Ovary (tissue), 9 donors: Measurements from ENCODE around the gene LSMEM2. TPM values are rescaled to one million over a fixed set of nuclear protein-coding genes. Genes with fewer than 3 reads are reported as not detected.
A peak's percentile ranks its signal among the peaks of the same experiment; 100 is the strongest.

ENCODE experiments used
- DNase-seq, 5 donors: peaks; one replicate each; pipeline ENCODE4 v3.0.0-alpha.2; 2019 to 2020
- H3K27ac ChIP-seq, 2 donors: fragments of 200-600 bp; one replicate each; pipeline versions ENCODE4 v1.5.1 to v1.8.0; 2019 to 2022
- H3K27me3 ChIP-seq: fragments of 200-600 bp; one replicate; pipeline ENCODE4 v1.8.0; 2022
- H3K36me3 ChIP-seq: fragments of 200-600 bp; sonication (generic); one replicate; pipeline ENCODE4 v1.5.1; 2019
- H3K4me1 ChIP-seq: one replicate; pipeline ENCODE4 v1.8.1; 2013; ENCODE audit warnings: mild to moderate bottlenecking, moderate library complexity; ENCODE audit not compliant: insufficient read depth
- H3K4me3 ChIP-seq: fragments of 200-600 bp; sonication (generic); one replicate; pipeline ENCODE4 v1.5.1; 2017
- H3K9me3 ChIP-seq, 2 donors: fragments of 200-600 bp in 1 of 2; sonication (generic) in 1 of 2; one replicate each; pipeline versions ENCODE4 v1.5.1 to v1.8.1; 2013 to 2019; ENCODE audit warnings: mild to moderate bottlenecking in 1 of 2, moderate library complexity in 1 of 2
- EP300 ChIP-seq: sonication (generic); formaldehyde crosslinking; IDR thresholded peaks from one replicate; pipeline ENCODE4 v1.6.1; 2017; ENCODE audit warnings: antibody characterized with exemption
- POLR2A ChIP-seq: fragments of 450-650 bp; IDR thresholded peaks from one replicate; pipeline ENCODE4 v1.6.1; 2017; ENCODE audit warnings: antibody characterized with exemption, mild to moderate bottlenecking, moderate library complexity
- WGBS, 3 donors: extraction: QIAGEN DNeasy Blood & Tissue Kit in 1 of 3; methylation state at CpG; one replicate each; pipeline versions ENCODE4 v1.1.5 to v1.1.7; 2013 to 2017; 5-methylcytosine and 5-hydroxymethylcytosine counted together
- intact Hi-C, 4 donors: fragments of 100-400 bp; cut with DNase I; formaldehyde crosslinking; loops; one replicate each; pipeline versions ENCODE4 v1.11.0 to v1.15.1; 2022 to 2023
- polyA plus RNA-seq, 2 donors: library from polyadenylated mRNA; stranded (reverse); fragments of 200-250 nt in 1 of 2; fragments of 350-450 nt in 1 of 2; fragmentation: Illumina TruSeq in 1 of 2; extraction: RNeasy Lipid Tissue Mini Kit (QIAGEN cat#74804) in 1 of 2; gene quantifications; one replicate each; pipeline ENCODE4 v1.2.3, GENCODE V29; 2013 to 2014
- total RNA-seq, 7 donors: library from RNA; depleted of rRNA in 2 of 7; stranded (reverse); fragments of >200 nt in 2 of 7; fragmentation: NEBNext Ultra II Directional in 3 of 7; extraction: Animal tissue kit (Norgen Biotek cat#: 25700) in 3 of 7; gene quantifications; one replicate each; pipeline versions ENCODE4 v1.1.0 to v1.2.4, GENCODE V29; 2016 to 2023
- TF ChIP-seq, protein P1 (sequence below), 3 donors: fragments of 450-650 bp in 2 of 3; fragments of 200-600 bp in 1 of 3; IDR thresholded peaks; one replicate each; pipeline versions ENCODE4 v1.5.1 to v1.8.0; 2016 to 2022; ENCODE audit warnings: antibody characterized with exemption in 3 of 3, mild to moderate bottlenecking in 1 of 3
- donor health status: DM: no; HTN: no; CAD: no; lungs with moderate emphysema.
- donor health status: DM: no; HTN: no; CAD: no.
- donor health status: Bipolar disorder and iron deficiency.
- donor health status: DM: yes; HTN: yes; CAD: no.
- donor health status: DM: no; HTN: no; CAD: no.
- donor health status: DM: yes; HTN: yes; CAD: no.

The LSMEM2 gene
- total and polyA plus RNA-seq, 9 donors, result 0.42 to 1.4 (median 0.76) TPM; not detected in 2

DNA sequence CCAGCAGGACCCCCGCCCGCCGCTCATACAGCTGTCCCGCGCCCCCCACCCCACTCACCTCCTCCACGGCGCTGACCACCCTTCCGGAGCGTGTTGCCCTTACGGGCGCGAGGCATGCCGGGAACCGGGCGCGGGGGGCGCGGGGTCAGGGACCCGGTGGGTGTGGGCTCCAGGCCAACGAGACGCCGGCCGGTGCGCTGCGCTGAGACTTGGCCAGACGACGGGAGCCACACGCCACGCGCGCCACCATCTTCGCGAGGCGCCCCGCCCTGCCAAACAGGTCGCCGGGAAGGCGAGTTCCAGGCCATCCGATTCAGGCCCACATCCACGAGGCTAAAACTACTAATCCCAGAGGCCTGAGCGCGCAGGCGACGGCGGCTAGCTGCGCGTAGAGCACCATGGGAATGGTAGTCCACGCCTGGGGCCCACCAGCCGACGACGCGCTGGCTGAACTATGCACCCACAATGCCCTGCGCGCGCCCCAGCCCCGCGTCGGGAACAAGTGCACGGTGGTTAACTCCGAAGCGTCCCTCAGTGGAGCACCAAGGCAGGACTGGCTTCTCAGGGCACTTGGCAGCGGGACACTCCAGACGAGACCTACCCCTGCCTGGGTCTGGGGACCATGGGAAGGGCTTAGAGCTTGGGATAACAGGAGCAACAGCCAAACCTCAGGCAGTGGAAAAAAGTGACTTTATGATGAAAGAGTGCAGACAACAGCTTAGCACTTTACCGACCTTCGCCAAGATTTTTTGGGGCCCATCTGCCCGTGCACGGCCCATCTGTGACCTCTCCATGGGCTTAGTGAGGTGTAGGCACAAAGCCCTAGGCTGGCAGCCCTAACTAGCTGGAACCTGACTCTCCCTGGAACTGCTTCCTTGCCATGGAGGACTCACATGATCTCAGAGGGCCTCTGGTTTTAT lies 13.5 kb downstream of the LSMEM2 start, which contains the start of gene IFRD2:
IFRD2 (minus strand) TSS at position 271 of the 920 bp plus-strand sequence; CDS start at position 116, 155 bp downstream.
- H3K27ac ChIP-seq, result peak within 1 kb of the TSS; percentile 4 to 53
- H3K9me3 ChIP-seq, result no peaks in the 10 kb centered on the region
- intact Hi-C loops, result no loop called here
- peak; percentile 95 to 97 (median 95) for DNase-seq
- TF ChIP-seq, protein P1, sequence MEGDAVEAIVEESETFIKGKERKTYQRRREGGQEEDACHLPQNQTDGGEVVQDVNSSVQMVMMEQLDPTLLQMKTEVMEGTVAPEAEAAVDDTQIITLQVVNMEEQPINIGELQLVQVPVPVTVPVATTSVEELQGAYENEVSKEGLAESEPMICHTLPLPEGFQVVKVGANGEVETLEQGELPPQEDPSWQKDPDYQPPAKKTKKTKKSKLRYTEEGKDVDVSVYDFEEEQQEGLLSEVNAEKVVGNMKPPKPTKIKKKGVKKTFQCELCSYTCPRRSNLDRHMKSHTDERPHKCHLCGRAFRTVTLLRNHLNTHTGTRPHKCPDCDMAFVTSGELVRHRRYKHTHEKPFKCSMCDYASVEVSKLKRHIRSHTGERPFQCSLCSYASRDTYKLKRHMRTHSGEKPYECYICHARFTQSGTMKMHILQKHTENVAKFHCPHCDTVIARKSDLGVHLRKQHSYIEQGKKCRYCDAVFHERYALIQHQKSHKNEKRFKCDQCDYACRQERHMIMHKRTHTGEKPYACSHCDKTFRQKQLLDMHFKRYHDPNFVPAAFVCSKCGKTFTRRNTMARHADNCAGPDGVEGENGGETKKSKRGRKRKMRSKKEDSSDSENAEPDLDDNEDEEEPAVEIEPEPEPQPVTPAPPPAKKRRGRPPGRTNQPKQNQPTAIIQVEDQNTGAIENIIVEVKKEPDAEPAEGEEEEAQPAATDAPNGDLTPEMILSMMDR (IDR thresholded peaks at IDR 0.05), result peak in 1 of 3 donors; percentile 14
- TF ChIP-seq EP300 (no peak), POLR2A (peak; percentile 79)
- WGBS, 3 donors, result 1 to 2% (median 1%) methylated on average over 35 to 67 of the region's 67 CpGs
- H3K36me3 ChIP-seq, result no peaks in the 10 kb centered on the region
- no peaks in the 10 kb centered on the region for H3K27me3 ChIP-seq
- H3K4me1 ChIP-seq, result peaks cover 6% of the 10 kb centered on the region
- H3K4me3 ChIP-seq, result peak within 1 kb of the TSS; percentile 67

DNA sequence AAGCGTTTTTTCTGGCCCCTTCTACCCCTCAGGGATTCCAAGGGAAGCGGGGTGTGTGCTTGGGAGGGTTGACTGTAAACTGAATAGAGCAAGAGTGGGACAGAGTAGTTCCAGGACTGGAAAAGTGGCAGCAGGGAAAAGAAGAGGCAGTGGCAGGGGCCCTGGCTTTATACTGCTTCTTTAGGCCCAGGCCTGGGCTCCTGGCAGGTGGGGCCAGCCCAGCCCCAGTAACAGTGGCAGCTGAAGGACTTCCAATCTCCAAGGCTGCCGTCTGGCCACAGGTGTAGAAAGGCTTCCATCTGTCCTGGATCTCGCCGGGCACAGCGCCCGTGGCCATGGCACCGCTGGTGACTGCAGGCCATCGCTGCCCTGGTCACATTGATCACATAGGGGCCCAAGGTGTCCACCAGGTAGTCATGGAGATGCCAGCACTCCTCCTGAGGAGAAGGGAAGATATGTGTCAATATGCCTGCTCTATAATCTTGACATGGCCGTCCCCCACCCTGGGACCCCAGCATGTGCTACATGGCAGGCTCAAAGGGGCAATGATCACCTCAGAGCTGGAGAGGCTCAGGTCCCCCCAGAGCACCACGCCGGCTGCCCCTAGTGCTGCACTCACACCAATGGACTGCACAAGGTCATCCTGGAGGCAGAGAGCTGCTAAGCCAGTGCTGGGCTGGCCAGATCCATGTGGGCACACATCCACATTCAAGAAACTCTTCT lies 14.4 kb downstream of the LSMEM2 start:
- TF ChIP-seq POLR2A, result no peak
- TF ChIP-seq EP300, result no peak
- TF ChIP-seq, protein P1 (IDR thresholded peaks at IDR 0.05), result no peak
- intact Hi-C loops, result no loop called here
- Histone ChIP-seq H3K27me3 (no peaks in the 10 kb centered on the region), H3K27ac (no peak overlapping the region), H3K9me3 (no peaks in the 10 kb centered on the region), H3K4me1 (peaks cover 7% of the 10 kb centered on the region), H3K36me3 (no peaks in the 10 kb centered on the region), H3K4me3 (peak overlapping the region; percentile 32)
- 72 to 76% (median 73%) methylated on average over 12 of the region's 12 CpGs for WGBS, 3 donors
- peak in 3 of 5 donors; percentile 54 to 62 (median 60) for DNase-seq

DNA sequence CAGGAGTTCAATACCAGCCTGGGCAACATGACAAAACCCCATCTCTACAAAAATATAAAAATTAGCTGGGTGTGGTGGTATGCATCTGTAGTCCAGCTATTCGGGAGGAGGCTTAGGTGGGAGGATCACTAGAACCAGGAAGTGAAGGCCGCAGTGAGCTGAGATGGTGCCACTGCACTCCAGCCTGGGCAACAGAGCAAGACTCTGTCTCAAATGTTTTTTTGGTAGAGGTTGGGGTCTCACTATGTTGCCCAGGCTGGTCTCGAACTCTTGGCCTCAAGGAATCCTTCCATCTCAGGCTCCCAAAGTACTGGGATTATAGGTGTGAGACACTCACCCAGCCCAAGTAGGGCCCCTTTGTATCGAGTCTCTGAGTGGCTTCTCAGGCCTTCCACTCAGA lies 15.2 kb downstream of the LSMEM2 start:
- no peak for DNase-seq
- Histone ChIP-seq H3K27ac (no peak overlapping the region), H3K4me1 (peaks cover 9% of the 10 kb centered on the region), H3K9me3 (no peaks in the 10 kb centered on the region), H3K4me3 (no peak overlapping the region), H3K27me3 (no peaks in the 10 kb centered on the region), H3K36me3 (no peaks in the 10 kb centered on the region)
- WGBS, 3 donors, result 76 to 81% (median 81%) methylated on average over 4 of the region's 4 CpGs
- intact Hi-C loops, result no loop called here
- no peak for TF ChIP-seq POLR2A
- no peak for TF ChIP-seq EP300
- TF ChIP-seq, protein P1 (IDR thresholded peaks at IDR 0.05), result no peak

DNA sequence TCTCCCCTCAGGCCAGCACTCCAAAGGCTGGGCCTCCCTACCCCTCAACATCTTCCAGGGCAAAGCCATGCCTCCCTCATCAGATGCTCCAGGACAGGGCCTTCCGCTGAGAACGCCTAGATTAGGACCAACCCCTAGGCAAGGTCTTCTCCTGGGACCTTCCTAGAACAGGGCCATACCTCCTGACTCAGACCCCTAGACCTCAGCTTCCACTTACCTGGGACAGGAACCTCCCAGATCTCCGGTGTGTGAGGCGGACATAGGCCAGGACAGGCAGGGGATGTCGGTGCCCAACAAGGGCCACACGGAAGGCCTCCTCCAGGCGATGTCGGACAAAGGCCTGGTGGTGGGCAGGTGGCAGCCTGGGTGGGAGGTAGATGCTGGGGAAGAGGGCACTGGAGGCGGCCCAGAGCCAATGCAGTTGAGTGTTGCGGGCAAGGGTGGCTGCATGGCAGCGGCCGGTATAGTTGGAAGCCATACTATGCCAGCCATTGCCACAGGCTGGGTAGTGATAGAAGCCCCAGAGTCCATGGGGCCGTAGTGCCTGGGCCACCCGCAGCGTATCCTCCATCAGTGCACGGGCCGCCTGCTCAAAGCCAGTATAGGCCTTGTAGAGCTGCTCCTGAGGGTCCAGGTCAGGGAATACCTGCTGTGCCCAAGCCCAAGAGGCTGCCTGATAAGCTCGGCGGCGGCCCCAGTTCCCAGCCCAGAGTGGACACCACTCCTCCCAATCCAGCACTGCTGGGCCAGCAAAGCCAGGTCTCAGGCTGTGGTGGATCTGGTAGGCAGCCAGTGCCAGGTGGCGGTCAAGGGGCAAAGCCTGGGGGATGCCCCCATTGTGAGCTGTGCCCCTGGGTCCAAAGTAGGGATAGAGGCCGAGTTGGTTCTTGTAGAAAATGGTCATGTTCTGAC lies 15.9 kb downstream of the LSMEM2 start:
- WGBS, 3 donors, result 82 to 88% (median 87%) methylated on average over 21 to 22 of the region's 22 CpGs
- no peak overlapping the region for H3K27ac ChIP-seq
- H3K4me1 ChIP-seq, result peaks cover 9% of the 10 kb centered on the region
- no peaks in the 10 kb centered on the region for H3K36me3 ChIP-seq
- no peaks in the 10 kb centered on the region for H3K27me3 ChIP-seq
- DNase-seq, result no peak
- H3K4me3 ChIP-seq, result no peak overlapping the region
- H3K9me3 ChIP-seq, result no peaks in the 10 kb centered on the region
- intact Hi-C loops, result no loop called here
- TF ChIP-seq EP300, result no peak
- no peak for TF ChIP-seq POLR2A
- TF ChIP-seq, protein P1 (IDR thresholded peaks at IDR 0.05), result no peak
